ENCODE data around the gene CREB5.

GRCh38 chr7:28573059-28573553 is 160.8 kb downstream of the CREB5 start:
- TF ChIP-seq RAD21 (CRISPR knock-in tag; IDR thresholded peaks at IDR 0.05), result no peak
- TF ChIP-seq ELK4 (CRISPR knock-in tag; IDR thresholded peaks at IDR 0.05; ENCODE audit: borderline replicate concordance), result no peak
- no peak for TF ChIP-seq CTCF (CRISPR knock-in tag; IDR thresholded peaks at IDR 0.05)
